OCI-LY1 (cell line): ENCODE measurements around the gene AVP.

ENCODE experiments used
- H2AFZ ChIP-seq: fragments of 200-600 bp; sonication (generic), shearing (Covaris generic); 2 replicates; pipeline ENCODE4 v1.6.0; 2014; ENCODE audit warnings: antibody characterized with exemption, mild to moderate bottlenecking, low read length
- H3F3A ChIP-seq: fragments of 200-600 bp; sonication (generic), shearing (Covaris generic); 2 replicates; pipeline ENCODE4 v1.6.0; 2014; ENCODE audit warnings: mild to moderate bottlenecking, antibody characterized with exemption, low read length, moderate library complexity; ENCODE audit not compliant: insufficient read depth
- H3K27ac ChIP-seq: fragments of 200-600 bp; sonication (generic); 2 replicates; pipeline ENCODE4 v1.5.1; 2014; ENCODE audit warnings: low read length, mixed run types, mild to moderate bottlenecking, low read depth; ENCODE audit not compliant: poor library complexity, severe bottlenecking
- H3K27me3 ChIP-seq: fragments of 200-600 bp; sonication (generic); 2 replicates; pipeline ENCODE4 v1.6.0; 2014; ENCODE audit warnings: antibody characterized with exemption, mild to moderate bottlenecking, low read length, moderate library complexity; ENCODE audit not compliant: insufficient read depth
- H3K36me3 ChIP-seq: fragments of 200-600 bp; sonication (generic); 2 replicates; pipeline ENCODE4 v1.6.1; 2014; ENCODE audit warnings: mild to moderate bottlenecking, antibody characterized with exemption, low read length, moderate library complexity, mixed read lengths; ENCODE audit not compliant: insufficient read depth
- H3K4me1 ChIP-seq: fragments of 200-600 bp; sonication (generic); 2 replicates; pipeline ENCODE4 v1.5.1; 2014; ENCODE audit warnings: mild to moderate bottlenecking, low read length, moderate library complexity; ENCODE audit not compliant: insufficient read depth, severe bottlenecking
- H3K4me2 ChIP-seq: fragments of 200-600 bp; sonication (generic), shearing (Covaris generic); 2 replicates; pipeline ENCODE4 v1.6.1; 2014; ENCODE audit warnings: low read length
- H3K4me3 ChIP-seq: fragments of 200-600 bp; sonication (generic); 2 replicates; pipeline ENCODE4 v1.5.1; 2014; ENCODE audit warnings: low read length, low read depth, mild to moderate bottlenecking, mixed read lengths; ENCODE audit not compliant: poor library complexity, severe bottlenecking
- H3K79me2 ChIP-seq: fragments of 200-600 bp; shearing (Covaris generic); 2 replicates; pipeline ENCODE4 v1.6.1; 2016; ENCODE audit warnings: mixed run types, low read length, mixed read lengths; ENCODE audit not compliant: insufficient read depth
- H3K9ac ChIP-seq: fragments of 200-600 bp; sonication (generic), shearing (Covaris generic); 2 replicates; pipeline ENCODE4 v1.6.1; 2014; ENCODE audit warnings: mild to moderate bottlenecking, low read length, mixed read lengths
- H3K9me2 ChIP-seq: fragments of 200-600 bp; sonication (generic), shearing (Covaris generic); 2 replicates; pipeline ENCODE4 v1.6.1; 2014; ENCODE audit warnings: low read depth, mild to moderate bottlenecking, low read length, mixed read lengths
- H3K9me3 ChIP-seq: fragments of 200-600 bp; shearing (Covaris generic); 2 replicates; pipeline ENCODE4 v1.6.1; 2014; ENCODE audit warnings: low read length, mixed read lengths
- H4K20me1 ChIP-seq: fragments of 200-600 bp; sonication (generic), shearing (Covaris generic); 2 replicates; pipeline ENCODE4 v1.6.0; 2016; ENCODE audit warnings: mild to moderate bottlenecking, low read length; ENCODE audit not compliant: insufficient read depth
- CTCF ChIP-seq: fragments of 200-600 bp; sonication (generic), shearing (Covaris generic); IDR thresholded peaks from 2 replicates; pipeline ENCODE4 v1.5.1; 2017; ENCODE audit warnings: mild to moderate bottlenecking, antibody characterized with exemption, low read length, moderate library complexity, mixed read lengths
- EZH2 ChIP-seq: fragments of 200-600 bp; sonication (generic), shearing (Covaris generic); IDR thresholded peaks from 2 replicates; pipeline ENCODE4 v1.8.0; 2017; ENCODE audit warnings: borderline replicate concordance, mixed run types, mild to moderate bottlenecking, antibody characterized with exemption, low read length, moderate library complexity, mixed read lengths

Gene AVP

GRCh38 chr20:3109350-3110302, 25.1 kb upstream of the AVP start:
- Histone ChIP-seq H3F3A (no peaks in the 10 kb centered on the region), H3K9ac (no peak overlapping the region), H2AFZ (no peak overlapping the region), H3K27me3 (no peaks in the 10 kb centered on the region), H3K27ac (no peak overlapping the region), H3K4me2 (no peak overlapping the region), H3K79me2 (no peaks in the 10 kb centered on the region), H3K4me3 (no peak overlapping the region), H4K20me1 (no peaks in the 10 kb centered on the region), H3K36me3 (no peaks in the 10 kb centered on the region), H3K4me1 (no peaks in the 10 kb centered on the region), H3K9me3 (no peaks in the 10 kb centered on the region), H3K9me2 (no peaks in the 10 kb centered on the region)
- no peak for TF ChIP-seq EZH2
- no peak for TF ChIP-seq CTCF

- Histone ChIP-seq H3K9me3 (no peaks in the 10 kb centered on the region), H3F3A (no peaks in the 10 kb centered on the region), H4K20me1 (no peaks in the 10 kb centered on the region), H3K36me3 (no peaks in the 10 kb centered on the region), H3K9ac (no peak overlapping the region), H3K79me2 (no peaks in the 10 kb centered on the region), H2AFZ (no peak overlapping the region), H3K9me2 (no peaks in the 10 kb centered on the region), H3K27me3 (no peaks in the 10 kb centered on the region), H3K27ac (no peak overlapping the region), H3K4me2 (no peak overlapping the region), H3K4me3 (no peak overlapping the region), H3K4me1 (no peaks in the 10 kb centered on the region)
- no peak for TF ChIP-seq EZH2
- no peak for TF ChIP-seq CTCF
Observed at GRCh38 chr20:3107464-3108025, 23.0 kb upstream of the AVP start.

- Histone ChIP-seq H3K36me3 (no peaks in the 10 kb centered on the region), H3K27me3 (no peaks in the 10 kb centered on the region), H3F3A (no peaks in the 10 kb centered on the region), H3K4me3 (no peak overlapping the region), H3K4me1 (no peaks in the 10 kb centered on the region), H3K9me3 (no peaks in the 10 kb centered on the region), H4K20me1 (no peaks in the 10 kb centered on the region), H3K27ac (no peak overlapping the region), H3K9me2 (no peaks in the 10 kb centered on the region), H3K79me2 (no peaks in the 10 kb centered on the region), H3K4me2 (no peak overlapping the region), H3K9ac (no peak overlapping the region), H2AFZ (no peak overlapping the region)
- TF ChIP-seq EZH2 (no peak), CTCF (no peak)
Observed at GRCh38 chr20:3106658-3107463, 22.3 kb upstream of the AVP start.
